SH-SY5Y (cell line): ENCODE results near the gene CHI3L1.

Experiments
- GATA2 ChIP-seq: IDR thresholded peaks from 2 replicates; pipeline ENCODE4 v1.6.1; 2011; ENCODE audit warnings: mild to moderate bottlenecking, low read depth, low read length
- GATA3 ChIP-seq: IDR thresholded peaks from 2 replicates; pipeline ENCODE4 v1.6.1; 2011; ENCODE audit warnings: low read depth, mild to moderate bottlenecking, low read length, moderate library complexity

DNA sequence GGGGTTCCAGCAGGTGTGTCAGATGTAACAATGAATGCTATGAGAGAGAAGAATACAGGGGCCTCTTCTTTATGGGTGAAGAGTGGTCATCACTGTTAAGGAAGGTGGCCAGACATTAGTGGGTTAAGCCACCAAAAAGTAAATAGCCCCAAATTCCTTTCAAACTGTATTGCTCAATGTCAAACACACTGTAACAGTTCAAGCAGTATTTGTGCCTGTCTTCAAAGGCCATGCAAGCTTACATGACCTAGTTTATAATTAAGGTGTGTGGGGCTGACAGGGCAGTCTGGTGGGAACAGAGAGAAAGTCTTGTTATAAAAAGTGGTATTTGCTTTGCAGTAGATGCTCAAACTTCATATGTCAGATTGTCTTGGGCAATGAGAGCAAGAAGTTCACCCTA, 24.5 kb upstream of the CHI3L1 start:
- TF ChIP-seq GATA2: no peak
- no peak for TF ChIP-seq GATA3
